ENCODE results near the gene SYTL2.
"Not testable (repeated sequence)": the region's sequence is repeated elsewhere in the genome, so short reads cannot be mapped to it uniquely, and the experiment has no call there.

Gene SYTL2

DNA sequence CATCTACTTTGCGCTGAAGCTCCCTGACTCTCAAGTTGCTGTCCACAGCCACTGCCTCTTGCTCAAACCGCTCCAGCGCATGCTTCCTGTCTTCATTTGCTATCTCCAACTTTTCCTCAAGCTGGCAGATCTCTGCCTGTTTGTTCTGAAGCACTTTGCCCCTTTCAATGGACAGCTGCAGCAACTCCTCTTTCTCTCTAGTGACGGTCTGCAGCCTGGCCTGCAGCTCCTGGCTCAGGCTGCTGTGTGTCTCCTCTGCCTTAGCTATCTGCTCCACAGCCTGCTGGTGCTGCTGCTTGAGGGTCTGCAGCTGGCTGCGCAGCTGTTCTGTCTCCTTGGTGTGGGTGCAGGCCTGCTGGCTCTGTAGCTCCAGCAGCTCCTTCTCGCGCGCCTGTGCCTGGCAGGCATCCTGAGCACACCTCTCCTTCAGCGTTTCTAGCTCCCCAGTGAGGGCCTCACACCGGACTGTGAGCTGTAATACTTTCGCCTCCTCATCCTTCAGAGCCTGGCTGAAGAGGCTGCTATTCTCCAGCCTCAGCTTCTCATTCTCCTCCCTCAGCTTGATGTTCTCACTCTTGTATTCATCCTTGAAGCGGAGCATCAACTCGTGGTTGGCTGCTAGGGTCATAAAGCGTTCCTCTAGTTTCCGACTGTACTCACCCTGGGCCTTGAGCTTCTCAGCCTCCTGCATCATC is 125.7 kb downstream of the SYTL2 start:
- no peak for DNase-seq

DNA sequence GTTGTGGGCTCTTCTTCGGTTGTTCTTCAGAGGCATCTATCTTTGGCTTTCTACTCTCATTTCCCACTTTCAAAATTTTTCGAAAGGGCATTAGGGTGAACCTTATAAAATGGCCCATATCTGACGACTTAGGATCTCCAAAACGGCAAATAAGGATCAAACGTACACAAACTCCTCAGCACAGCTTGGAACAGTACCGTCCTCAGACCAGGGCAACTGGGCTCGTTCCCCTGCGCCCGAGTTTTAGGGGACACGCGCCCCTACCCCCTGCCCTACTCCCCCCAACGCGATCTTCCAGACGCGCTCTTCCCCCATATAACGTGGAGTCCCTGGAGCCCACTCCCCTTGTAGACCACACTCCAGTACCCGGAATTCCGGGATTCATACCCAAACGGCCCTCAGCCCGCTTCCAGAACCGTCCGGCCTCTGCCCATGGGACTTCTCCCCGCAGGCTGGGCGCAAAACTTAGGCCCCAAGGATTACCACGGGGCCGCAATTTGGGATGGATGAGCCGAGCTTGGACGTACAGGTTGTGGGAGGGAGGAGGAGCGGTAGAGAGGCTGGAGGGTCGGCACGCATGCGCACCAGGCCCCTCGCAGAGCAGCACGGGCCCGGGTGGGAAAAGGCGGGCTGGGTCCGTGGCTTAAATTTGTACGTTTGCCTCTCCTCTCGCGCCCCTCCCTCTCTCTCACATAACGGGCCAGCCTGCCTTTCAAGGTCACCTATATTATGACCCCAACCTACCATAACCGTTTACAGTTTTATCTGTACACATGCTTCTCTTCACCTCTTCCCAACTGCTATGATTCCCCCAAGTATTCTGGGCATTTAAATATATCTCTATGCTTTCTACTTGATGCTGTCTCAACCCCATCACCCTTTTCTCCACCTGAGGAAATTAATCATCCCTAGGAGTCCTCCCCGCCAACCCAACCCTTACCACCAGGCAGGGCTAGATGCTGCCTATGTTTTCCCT is 128.3 kb downstream of the SYTL2 start:
- DNase-seq = peak; percentile 58 to 69

DNA sequence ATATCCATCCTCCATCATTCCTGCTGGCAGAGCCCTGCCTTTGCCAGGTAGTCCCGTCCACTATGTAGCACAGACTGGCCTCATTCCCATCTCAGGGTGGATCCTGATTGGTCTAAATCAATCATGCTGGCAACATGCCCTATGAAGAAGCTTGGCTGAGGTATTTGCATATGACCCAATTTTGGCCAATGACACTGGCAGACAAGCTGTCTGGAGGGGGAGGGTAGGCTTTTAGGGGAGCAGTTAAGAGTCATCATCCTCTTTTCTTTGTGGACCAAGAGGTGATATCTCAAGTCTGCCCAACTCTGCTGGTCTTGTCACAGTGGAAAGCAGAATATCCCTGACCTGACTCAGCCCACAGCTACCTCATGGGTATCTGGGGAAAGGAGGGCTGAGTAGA is 130.0 kb downstream of the SYTL2 start:
- DNase-seq = no peak

DNA sequence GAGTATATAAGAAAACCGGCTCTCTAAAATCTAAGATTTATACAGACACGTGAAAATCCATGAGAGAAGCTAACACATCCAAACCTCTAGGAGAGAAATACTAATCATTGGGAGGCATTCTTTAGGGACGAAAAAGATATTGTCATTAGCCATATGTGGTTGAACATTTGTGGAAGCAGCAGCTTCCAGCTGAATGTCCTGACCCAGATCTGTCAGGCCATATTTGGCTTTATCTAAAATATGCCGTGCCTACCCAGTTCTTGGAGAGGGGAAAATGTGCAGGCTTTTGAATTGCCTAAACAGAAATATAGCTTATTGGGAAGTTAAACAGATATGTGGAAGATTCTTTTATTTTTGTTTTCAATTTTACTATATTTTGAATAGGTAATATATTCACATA is 131.4 kb downstream of the SYTL2 start:
- DNase-seq = no peak

DNA sequence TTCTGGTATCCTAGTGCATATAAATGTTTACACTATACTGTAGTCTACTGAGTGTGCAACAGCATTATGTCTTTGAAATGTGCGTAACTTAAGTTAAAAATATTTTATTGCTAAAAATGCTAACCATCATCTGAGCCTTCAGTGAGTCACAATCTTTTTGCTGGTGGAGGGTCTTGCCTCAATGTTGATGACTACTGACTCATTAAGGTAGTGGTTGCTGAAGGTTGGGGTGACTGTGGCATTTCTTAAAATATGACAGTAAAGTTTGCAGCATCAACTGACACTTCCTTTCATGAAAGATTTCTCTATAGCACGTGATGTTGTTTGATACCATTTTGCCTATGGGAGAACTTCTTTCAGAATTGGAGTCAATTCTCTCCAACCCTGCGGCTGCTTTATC is 137.5 kb downstream of the SYTL2 start:
- no peak for DNase-seq

DNA sequence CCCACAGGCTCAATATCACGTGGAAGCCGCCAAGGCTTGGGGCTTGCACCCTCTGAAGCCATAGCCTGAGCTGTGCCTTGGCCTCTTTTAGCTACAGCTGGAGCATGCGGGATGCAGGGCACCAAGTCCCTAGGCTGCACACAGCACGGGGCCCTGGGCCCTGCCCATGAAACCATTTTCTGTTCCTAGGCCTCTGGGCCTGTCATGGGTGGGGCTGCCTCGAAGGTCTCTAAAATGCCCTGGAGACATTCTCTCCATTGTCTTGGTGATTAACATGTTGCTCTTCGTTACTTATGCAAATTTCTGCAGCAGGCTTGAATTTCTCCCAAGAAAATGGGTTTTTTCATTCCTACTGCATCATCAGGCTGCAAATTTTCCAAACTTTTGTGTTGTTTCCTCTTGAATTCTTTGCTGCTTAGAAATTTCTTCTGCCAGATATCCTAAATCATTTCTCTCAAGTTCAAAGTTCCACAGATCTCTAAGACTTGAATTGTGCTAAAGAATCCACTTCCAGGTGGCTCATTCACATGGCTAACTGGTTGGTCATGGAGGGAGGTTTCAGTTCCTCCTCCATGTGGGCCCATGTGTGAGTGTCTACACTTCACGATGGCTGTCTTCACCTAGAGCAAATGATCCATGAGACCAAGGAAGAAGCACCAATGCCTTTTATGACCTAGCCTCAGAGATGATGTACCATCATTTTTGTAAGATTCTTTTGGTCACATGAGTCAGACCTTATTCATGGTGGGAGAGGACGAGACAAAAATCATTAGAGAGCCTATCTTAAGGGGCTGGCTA is 138.6 kb downstream of the SYTL2 start:
- no peak for DNase-seq

DNA sequence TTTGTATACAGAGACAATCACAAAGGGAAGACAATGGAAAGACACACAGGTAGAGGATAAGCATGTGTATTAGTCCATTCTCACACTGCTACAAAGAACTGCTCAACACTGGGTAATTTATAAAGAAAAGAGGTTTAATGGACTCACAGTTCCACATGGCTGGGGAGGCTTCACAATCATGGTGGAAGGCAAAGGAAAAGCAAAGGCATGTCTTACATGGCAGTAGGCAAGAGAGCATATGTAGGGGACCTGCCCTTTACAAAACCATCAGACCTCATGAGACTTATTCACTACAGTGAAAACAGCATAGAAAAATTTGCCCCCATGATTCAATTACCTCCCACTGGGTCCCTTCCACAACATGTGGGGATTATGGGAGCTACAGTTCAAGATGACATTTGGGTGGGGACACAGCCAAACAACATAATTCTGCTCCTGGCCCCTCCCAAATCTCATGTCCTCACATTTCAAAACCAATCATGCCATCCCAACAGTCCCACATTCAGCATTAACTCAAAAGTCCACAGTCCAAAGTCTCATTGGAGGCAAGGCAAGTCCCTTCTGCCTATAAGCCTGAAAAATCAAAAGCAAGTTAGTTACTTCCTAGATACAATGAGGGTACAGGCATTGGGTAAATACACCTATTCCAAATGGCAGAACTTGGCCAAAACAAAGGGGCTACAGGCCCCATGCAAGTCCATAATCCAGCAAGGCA is 139.8 kb downstream of the SYTL2 start:
- not testable (repeated sequence) for DNase-seq

DNA sequence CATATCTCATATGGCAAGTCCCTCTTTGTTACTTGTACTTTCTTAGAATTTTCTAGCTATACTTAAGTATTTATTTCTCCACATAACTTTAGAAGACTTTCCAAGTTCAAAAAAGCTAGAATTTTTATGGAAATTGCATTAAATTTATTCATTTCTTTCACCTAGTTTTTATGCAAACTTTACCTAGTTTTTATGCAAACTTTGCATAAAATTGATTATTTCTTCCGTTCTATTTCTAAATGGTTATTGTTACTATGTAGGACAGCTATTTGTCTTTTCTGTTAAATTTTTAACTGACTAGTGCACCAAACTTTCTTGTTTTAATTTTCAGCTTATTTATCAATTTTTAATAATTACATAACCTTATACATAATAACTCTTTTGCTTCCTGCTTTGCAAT is 142.8 kb downstream of the SYTL2 start:
- DNase-seq = no peak

DNA sequence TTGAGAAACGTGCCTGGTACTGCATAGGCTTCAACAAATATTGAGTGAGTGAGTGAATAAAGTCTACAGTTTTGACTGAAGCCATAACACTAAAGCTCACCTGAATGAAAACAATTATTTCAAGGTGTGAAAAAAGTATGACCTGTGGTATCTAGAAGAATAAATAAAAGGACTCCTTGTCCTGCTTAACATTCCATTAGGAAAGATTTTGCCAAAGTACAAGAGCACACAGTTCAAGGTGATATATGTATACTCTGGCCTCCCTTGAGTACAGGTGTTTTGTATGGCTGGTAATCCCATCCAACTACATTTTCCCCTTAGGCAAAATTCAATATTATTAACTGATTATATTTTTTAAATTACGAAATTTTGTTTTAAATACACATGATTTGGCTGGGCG is 144.3 kb downstream of the SYTL2 start:
- DNase-seq = no peak

DNA sequence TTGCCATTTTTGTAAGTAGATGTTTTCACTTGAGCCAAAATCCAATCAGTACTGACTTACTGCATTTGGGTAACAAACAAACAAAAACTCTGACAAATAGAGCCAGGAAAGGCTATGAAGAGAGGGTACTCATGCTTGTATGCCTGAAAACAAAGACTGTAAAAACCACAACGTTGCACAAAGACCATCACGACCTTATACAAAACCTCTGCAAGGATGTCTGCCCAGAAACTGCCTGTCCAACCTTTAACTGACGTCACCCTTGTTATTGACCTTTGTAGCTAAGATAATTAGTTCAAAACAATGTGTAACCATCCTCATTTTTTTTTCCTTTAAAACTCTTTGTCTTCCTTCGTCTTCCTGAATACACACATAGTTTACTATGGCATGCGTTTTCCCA is 145.2 kb downstream of the SYTL2 start:
- DNase-seq = peak in 1 of 2 donors; percentile 30

DNA sequence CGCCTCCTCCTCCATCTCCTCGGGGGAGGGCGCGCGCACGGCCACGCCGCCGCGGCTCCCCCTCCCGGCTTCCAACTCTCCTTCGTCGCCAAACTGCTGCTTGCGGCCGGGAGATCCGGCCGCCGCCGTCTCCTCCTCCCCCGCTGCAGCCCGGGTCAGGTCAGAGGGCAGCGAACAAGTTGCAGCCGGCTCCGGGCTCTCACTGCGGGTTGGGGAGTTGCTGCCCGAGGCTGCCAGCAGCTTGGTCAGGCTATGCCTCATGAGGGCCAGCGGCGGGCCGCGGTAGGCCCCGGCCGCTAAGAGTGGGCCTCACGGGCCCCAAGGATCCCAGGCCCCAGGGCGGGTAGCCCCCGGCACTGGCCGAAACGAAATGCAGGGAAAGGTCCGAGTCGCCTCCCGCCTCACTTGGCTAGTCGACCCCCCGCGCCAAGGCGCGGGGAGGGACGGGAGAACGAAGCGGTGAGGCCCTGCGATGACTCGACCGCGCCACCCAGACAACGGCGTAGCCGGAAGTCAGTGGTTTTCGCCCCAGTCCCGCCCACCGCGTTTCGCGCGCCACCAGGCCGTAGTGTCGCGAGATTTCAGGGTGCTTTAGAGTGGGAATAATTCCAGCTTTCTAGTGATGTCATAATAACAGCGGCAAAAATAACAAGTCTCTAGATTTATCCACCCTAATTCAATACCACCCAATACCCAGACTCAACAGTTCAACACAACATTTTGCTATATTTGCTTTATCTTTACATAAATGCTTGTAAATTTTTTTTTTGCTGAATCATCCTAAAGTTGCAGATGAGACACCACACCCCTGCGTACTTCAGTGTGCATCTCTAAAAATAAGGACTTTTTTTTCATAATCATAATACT is 146.1 kb downstream of the SYTL2 start, which contains the start of gene CREBZF:
Gene CREBZF, minus strand, starts transcription at position 515 of the 867 bp plus-strand sequence. Its CDS starts 254 bp downstream, at position 261.
- peak; percentile 94 for DNase-seq

DNA sequence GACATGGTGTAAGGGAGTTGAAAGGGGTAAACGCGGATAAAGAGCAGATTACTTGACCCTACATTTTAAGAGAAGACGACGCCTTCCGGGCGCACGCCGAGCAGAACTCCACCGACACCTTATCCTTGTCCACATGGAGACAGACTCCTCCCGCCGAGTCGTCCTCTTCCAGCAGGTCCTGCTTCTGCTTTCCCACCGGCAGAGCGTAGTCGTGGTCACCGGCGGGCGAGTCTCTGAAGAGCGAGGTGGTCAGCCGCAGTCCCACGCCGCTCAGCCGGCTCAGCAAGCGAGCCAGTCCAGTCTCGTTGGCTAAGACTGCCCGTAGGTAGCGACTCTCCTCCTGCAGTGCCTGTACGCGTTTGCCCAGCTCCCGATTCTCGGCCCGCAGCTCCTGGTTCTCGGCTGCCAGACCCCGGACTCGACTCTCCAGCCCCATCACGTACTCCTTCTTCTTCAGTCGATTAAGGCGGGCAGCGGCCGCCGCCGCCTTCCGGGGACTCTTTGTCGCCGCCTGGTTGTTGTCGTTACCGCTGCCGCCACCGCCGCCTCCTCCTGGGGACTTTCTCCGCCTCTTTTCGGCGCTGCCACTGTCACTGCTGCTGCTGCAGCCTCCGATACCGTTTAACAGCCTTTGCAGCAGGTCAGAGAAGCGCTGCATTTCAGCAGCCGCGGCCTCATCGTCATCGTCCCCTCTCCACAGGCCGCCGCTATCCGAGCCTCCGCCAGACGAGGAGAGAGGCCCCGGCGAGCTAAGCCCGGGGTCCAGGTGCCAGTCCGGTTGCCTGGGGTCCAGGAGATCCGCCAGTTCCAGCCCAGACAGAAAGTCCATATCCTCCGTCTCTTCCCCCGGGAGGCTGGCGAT is 147.0 kb downstream of the SYTL2 start:
- peak; percentile 89 to 90 for DNase-seq

DNA sequence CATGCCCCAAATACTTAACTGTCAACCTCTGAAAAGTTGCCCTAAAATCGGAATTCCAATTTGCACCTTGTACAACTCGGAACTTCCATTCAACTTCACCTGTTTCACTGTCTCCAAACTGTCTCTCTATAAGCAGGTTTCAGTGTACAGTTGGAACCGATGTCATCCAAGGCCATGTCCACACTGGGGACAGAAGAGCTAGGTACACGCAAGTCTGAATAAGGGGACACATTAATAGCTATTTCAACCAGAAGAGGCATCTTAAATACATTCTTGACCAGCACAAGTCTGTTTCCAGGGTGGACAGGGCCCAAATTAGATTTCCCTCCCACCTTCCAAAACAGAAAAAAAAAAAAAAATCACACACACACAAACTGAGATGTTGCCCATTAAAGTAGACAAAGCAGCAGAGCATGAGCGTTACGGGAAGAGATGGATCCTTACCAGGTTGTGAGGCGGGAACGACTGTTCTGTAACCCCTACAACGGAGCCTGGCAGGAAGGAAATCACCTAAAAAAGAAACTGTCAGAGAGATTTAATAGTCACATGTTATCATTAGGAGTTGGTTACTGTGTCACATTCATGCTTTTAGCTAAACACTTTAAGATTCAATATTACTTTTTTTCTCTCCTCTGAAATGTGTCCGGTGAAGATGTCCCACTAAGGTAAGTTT is 147.7 kb downstream of the SYTL2 start:
- peak in 1 of 2 donors; percentile 61 for DNase-seq

DNA sequence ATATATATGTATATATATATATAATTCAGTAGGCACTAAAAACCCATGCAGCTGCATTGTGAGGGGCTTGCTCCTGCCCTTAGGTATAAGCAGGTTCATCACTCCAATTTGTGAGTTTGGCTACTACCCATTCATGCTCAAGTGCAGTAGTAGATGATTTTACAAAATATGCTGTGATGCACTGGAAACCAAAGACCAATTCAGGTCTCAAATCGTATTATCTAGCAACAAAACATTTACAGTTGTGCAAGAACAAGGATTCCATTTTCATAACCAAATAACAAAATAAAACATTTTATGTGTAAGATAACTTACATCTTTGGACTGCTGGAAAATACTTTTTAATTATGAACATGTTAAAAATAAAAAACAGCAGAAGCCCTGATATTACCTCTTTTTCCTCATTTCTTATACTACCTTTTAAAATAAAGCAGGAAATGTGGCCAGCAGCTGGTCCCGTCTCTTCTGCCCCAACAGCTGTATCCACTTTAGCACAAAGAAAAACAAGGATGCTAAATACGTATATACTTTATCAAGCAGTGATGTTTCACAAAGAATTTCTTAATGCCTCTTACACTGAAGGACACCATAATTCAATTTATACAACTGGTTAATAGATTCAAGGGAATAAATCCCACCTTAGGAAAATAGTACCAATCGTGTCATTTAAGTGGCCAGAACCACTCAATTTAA is 148.8 kb downstream of the SYTL2 start:
- DNase-seq = no peak

DNA sequence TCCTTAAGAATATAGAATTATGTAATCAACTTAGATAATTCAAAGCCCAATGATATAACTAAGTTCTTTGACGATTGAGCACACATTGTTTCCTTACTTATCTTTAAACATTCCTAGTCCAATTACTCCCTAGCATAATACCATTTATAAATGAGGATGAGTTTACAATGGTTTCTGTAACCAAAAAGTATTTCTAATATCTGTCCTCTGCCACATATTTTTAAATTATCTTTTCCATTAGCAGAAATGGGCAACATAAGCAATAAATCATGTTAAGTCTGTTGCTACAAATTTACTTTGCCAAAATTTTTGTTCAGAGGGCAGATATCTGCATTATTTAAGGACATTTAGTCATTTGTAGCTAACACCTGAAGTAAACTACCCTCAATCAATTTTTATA is 152.8 kb downstream of the SYTL2 start:
- DNase-seq = no peak

DNA sequence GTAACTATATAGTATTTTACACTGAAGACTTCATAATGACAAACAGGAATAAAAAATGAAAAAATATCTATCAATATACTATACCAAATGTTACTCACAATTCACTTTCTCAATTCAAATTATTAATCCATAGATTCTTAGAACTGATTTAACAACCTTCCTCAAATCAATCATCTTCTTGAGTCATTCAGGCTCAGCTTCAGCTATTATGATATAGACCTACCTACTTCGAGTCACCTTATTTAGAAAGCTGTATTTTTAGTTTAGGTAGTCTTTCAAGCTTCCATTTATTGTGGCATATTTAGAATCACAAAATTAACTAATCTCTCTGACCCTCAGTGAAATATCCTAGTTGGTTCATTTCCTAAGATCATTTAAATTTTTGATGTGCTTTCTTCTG is 154.2 kb downstream of the SYTL2 start:
- no peak for DNase-seq

DNA sequence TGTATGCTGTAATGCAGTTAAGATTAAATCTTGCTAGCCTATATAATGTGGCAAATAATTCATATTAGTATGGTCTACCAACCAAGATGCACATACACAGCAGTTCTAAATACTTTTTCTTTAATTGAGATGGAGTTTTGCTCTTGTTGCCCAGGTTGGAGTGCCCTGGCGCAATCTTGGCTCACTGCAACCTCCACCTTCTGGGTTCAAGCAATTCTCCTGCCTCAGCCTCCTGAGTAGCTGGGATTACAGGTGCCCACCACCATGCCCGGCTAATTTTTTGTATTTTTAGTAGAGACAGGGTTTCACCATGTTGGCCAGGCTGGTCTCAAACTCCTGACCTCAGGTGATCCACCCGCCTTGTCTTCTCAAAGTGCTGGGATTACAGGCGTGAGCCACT is 156.6 kb downstream of the SYTL2 start:
- DNase-seq = not testable (repeated sequence)

DNA sequence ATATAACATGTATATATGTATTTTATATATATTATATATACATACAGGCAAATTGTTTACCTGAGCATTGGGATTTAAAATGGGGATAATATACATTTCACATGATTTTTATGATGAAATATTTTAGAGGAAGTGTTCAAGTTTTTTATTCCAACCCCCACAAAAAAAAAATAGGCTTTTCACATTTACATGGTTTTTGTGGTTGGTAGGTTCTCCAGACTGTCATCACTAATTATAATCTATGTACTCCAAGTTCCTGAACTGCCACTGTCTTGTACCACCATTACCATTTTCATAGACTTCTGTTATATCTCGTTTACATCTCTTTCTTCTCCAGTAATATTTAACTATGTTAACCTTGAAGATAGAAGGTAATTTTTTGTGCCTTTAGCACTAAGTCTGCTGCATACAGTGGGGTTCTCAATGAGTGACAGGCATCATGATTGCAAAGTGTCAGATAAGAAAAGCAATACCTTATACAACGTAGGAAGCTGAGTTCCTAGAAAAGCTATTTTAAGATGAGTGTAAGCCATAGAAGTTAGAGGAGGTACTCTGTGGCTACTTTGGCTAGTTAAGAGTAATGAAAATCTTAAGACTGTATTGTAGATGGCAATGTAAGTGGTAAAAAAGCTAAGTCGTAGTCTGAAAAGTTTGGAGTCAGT is 158.0 kb downstream of the SYTL2 start:
- no peak for DNase-seq

DNA sequence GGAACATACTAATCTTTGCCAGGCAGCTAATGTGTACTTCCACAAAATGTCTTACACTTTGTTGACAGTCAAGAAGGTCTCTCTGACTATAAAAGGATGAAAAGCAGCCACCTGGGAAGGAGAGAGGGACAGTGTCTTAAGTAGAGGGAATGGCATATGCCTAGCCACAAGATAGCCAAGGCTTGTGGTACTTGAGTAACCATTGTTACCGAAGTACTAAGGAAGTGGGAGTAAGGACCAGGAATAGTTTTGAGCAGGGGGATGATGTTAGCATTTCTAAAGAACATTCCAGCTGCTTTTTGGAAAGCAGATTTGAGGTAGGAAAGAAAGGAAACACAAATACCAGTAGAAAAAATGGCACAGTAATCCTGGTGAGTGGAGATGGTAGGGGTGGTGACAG is 159.8 kb downstream of the SYTL2 start:
- DNase-seq = no peak
